Measurements from ENCODE around the gene NPHP4.

The NPHP4 gene

GRCh38 chr1:5844442-5844841 lies 147.8 kb downstream of the NPHP4 start:
- DNase-seq: no peak

- no peak for DNase-seq
Measured at GRCh38 chr1:5843521-5844096, 148.6 kb downstream of the NPHP4 start.

GRCh38 chr1:5842679-5843078 lies 149.5 kb downstream of the NPHP4 start:
- DNase-seq: no peak

DNA sequence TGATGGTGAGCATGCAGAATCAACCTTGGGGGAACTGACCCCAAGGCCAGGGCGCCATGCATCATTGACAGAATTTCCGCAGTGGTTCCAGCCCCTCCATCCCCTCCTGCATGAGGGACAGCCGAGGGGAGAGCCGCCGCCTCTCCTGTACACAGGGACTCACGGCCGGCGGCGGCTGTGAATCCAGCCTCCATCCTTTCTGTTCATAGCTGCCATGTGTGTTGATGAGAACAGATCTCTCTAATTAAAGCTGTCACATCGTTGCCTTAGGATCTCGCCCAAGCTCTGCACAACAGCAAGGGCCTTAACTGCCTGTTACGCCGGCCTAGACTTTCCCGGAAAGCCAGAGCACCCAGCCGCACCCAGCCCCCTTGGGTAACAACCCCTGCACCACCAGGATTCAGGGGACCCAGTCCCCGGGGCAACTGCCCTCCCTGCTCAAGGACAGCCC lies 151.6 kb downstream of the NPHP4 start:
- DNase-seq: no peak

- no peak for DNase-seq
Measured at GRCh38 chr1:5839881-5840550, 152.2 kb downstream of the NPHP4 start.

GRCh38 chr1:5839161-5839880 lies 152.9 kb downstream of the NPHP4 start:
- no peak for DNase-seq

GRCh38 chr1:5837976-5838653 lies 154.1 kb downstream of the NPHP4 start:
- DNase-seq: no peak

DNA sequence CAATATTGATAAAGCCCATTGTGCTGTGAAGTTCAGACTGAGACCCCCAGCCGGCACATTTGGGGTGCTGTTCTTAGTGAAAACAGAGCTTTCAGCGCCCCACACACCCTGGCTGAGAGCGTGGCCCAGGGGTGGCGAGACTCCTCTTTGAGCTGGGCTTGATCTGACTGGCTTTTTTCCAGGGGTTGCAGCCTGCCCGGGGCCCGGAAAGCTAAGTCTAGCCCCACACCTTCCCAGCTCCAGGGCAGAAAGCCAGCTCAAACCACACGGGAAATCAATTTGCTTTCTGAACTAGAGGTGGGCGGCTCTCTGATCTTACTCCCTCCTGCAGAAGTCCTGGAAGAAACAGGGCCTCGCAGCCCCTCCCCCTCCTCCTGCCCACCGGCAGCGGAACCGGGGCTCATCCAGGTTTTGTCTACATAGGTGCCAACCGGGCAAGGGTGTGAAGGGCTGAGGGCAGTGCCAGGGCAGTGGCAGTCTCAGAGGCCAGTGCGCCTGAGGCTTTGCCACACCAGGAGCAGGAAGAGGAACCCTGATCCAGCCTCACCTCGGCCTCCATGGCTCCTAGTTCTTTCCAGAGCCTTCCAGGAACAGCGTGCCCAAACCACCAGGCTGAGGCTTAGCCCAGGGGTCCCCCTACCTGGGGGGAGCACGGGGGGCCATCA lies 155.3 kb downstream of the NPHP4 start:
- DNase-seq: no peak

DNA sequence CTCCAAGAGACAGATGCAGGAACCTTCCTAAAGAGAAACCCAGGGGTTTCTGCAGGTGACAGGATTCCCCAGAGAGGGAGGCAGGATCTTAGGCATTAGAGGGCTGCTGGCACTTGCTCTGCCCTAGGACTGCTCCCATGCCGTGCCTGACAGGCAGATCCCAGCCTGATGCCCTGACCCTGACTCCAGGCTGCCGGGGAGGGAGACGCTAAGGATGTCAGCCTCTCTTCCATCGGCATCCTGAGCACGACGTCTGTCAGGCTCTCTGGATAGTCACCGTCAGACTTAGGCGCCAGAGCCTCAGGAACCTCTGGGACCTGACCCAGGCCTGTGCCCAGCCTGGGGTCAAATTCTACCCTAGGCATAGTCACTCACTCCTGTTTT lies 157.1 kb downstream of the NPHP4 start:
- no peak for DNase-seq

- DNase-seq: no peak
Measured at GRCh38 chr1:5834477-5835178, 157.6 kb downstream of the NPHP4 start.

GRCh38 chr1:5833911-5834310 lies 158.3 kb downstream of the NPHP4 start:
- no peak for DNase-seq

DNA sequence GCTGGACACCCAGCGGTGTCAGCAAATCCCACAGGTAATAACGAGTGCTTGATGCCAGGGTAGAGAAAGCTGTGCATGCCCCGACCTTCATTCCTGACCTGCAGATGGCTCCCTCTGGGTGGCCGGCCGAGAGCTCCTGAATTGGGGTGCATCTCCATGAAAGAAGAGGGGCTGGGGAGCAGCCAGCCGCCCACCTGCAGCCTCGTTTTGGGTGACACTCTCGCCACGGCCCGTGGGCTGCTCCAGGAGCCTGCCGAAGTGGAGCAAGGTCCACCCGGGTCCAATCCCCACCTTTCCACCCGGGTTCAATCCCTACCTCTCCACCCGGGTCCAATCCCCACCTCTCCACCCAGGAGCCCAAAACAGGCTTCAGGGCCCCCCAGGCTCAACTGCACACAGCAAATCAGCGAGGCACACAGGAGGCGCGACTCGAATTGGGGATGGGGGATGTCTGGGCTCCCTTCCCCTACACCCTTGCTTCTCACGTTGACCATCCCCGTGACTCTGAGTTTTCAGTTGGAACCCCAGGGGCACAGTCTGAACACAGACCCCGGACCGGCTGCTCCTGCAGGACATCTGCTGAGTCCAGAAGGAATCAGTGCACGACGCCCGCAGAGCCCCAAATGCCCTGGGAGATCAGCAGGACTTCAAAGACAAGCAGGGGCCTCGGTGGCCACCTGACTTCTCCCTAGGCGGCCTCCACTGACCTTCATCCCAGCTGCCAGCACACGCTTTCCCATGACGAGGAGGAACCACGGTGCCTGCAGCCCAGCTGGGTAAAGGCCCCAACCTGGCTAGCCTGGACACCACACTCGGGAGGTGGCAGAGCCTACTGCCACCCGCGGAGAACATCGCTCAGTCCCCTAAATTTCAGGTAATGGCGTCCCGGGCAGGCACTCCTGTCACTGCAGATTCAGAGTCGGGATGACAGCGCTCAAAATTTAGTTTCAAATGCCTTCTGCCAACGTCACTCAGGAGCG lies 159.0 kb downstream of the NPHP4 start:
- no peak for DNase-seq

DNA sequence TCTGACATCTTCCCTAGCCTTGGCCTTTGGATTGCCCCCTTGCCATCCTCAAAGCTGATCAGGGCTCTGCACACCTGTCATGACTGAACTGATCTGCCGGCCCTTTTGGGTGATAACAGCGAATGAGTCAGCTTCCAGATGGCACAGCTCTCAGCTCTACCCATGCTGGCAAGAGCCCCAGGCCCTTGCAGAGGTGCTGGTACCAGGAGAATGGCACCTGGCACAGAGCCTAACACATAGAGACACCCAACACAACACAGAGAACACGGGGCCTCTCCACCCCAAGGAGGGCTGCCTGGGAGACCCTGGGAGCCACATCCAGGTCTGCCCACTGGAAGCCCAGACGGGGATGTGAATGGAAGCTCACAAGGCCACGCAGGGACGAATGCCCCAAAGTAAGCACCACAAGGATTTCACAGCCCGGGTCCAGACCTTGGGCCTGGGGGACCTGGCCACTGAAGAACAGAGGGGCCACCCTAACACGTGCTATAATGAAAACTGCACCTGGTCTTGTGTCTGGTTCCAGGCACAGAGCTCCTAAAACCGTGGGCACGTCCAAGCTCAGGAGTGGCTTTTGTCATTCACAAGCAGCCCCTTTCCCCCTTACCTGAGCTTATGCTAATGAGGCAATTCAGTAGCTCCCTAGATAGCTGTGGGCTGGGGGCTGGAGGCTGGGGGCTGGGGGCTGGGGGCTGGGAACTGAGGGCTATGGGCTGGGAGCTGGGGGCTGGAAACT lies 160.5 kb downstream of the NPHP4 start:
- no peak for DNase-seq

DNA sequence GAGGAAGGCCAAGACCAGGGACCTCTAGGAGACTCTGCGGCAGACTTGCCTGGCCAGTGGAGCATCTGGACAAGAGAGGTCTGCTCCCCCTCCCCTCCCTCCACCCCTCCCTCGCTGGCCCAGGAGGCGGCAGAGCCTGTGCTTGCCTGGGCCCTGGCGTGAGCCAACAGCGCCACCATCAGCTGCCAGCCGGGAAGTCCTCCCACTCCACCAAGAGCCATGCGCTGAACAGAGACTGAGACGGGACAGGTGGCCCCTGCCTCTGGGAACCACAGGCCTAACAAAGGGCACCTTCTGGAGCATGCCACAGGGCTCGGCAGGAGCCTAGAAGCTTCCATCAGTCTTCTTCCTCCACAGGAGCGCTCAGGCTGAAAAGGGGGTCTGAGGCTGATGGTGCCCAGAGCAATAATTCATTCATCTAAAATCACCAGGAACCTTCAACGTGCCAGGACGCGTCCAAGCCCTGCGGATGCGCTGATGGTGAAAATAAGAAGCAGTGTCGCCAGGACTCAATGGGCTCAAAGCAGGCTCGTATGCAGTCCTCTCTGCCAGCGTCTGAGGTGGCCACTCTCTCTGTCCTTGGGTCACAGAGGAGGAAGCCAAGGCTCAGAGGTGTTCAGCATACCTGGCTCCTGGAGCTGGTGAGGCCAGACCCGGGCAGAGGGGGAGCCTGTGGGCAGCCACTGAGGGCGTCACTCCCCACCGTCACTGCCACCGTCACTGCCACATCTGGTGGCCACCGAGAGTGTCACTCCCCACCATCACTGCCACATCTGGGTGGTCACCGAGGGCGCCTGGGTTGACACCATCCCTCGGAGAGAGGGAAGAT lies 161.2 kb downstream of the NPHP4 start:
- no peak for DNase-seq

DNA sequence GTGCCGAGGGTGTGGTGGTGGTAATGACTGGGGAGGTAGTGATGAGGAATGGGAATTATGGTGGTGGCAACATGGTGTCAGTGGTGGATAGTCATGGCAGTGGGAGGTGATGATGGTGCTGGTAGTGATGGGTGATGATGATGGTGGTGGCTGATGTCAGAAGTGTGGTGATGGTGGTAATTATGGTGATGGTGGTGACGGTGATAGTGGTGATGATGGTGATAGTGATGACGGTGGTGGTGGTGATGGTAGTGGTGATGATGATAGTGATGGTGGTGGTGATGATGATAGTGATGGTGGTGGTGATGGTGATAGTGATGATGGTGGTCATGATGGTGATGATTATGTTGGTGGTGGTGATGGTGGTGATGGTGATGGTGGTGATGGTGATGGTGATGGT lies 162.8 kb downstream of the NPHP4 start:
- DNase-seq: no peak

- DNase-seq: no peak
Measured at GRCh38 chr1:5828308-5828935, 163.8 kb downstream of the NPHP4 start.

GRCh38 chr1:5827516-5827915 lies 164.7 kb downstream of the NPHP4 start:
- DNase-seq: no peak

GRCh38 chr1:5826601-5827000 lies 165.6 kb downstream of the NPHP4 start:
- no peak for DNase-seq

DNA sequence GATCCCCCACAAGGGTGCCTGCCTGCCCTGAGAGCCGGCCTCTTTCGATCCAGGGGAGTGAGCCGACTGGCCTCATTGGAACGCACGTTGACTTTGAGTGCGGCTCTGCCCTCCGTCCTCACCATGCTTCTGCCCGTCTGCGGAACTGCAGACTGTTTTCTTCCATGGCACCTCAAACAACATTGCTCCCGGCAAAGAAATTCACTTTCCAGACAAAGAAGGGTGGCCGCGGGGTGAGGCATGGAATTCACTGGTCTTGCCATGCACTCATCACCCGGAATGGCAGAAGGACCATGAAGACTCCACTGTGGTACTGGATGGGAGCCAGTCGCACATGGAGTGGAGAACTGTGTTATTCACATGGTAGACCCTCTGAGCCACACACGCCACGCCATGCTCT lies 169.5 kb downstream of the NPHP4 start:
- DNase-seq: no peak
